H9 (cell line): ENCODE data around the gene SMIM10L1. TPM values are rescaled to one million over a fixed set of nuclear protein-coding genes. Genes with fewer than 3 reads are reported as not detected.

ENCODE experiments used
- DNase-seq: peaks from one replicate; pipeline ENCODE4 v3.0.0-alpha.2; 2017
- H2AFZ ChIP-seq: one replicate; pipeline ENCODE4 v1.6.1; 2013; ENCODE audit warnings: mild to moderate bottlenecking, low read length, control low read depth, moderate library complexity
- H2AK5ac ChIP-seq: 2 replicates; pipeline ENCODE4 v1.6.1; 2013; ENCODE audit warnings: low read length, control low read depth, mixed read lengths; ENCODE audit not compliant: insufficient read length
- H2BK120ac ChIP-seq: one replicate; pipeline ENCODE4 v1.6.1; 2013; ENCODE audit warnings: low read depth, mild to moderate bottlenecking, low read length, control low read depth, inconsistent platforms; ENCODE audit not compliant: poor library complexity, severe bottlenecking
- H2BK12ac ChIP-seq: 2 replicates; pipeline ENCODE4 v1.6.1; 2013; ENCODE audit warnings: low read length, control low read depth, mixed read lengths, low read depth; ENCODE audit not compliant: insufficient read length
- H2BK15ac ChIP-seq: 2 replicates; pipeline ENCODE4 v1.6.1; 2013; ENCODE audit warnings: low read depth, low read length, control low read depth
- H2BK20ac ChIP-seq: one replicate; pipeline ENCODE4 v1.6.1; 2013; ENCODE audit warnings: low read depth, mild to moderate bottlenecking, low read length, control low read depth, inconsistent platforms; ENCODE audit not compliant: poor library complexity, severe bottlenecking
- H2BK5ac ChIP-seq: 2 replicates; pipeline ENCODE4 v1.6.1; 2013; ENCODE audit warnings: low read length, control low read depth, mixed read lengths; ENCODE audit not compliant: insufficient read length
- H3K14ac ChIP-seq: 2 replicates; pipeline ENCODE4 v1.6.1; 2013; ENCODE audit warnings: low read length, control low read depth; ENCODE audit not compliant: insufficient read depth
- H3K18ac ChIP-seq: 2 replicates; pipeline ENCODE4 v1.6.1; 2013; ENCODE audit warnings: low read depth, mild to moderate bottlenecking, mixed read lengths, low read length, control low read depth; ENCODE audit not compliant: insufficient read length
- H3K23ac ChIP-seq: 2 replicates; pipeline ENCODE4 v1.6.1; 2013; ENCODE audit warnings: low read length, control low read depth, mixed read lengths, low read depth; ENCODE audit not compliant: insufficient read length
- H3K23me2 ChIP-seq: 2 replicates; pipeline ENCODE4 v1.6.1; 2013; ENCODE audit warnings: low read depth, mild to moderate bottlenecking, mixed read lengths, low read length, control low read depth; ENCODE audit not compliant: insufficient read length, poor library complexity, severe bottlenecking
- H3K27ac ChIP-seq: 2 replicates; pipeline ENCODE4 v1.5.1; 2013; ENCODE audit warnings: low read length, control low read depth, mixed read lengths, low read depth; ENCODE audit not compliant: insufficient read length
- H3K27me3 ChIP-seq: 2 replicates; pipeline ENCODE4 v1.6.1; 2013; ENCODE audit warnings: low read length, control low read depth, inconsistent platforms; ENCODE audit not compliant: insufficient read depth
- H3K4ac ChIP-seq: 2 replicates; pipeline ENCODE4 v1.6.1; 2013; ENCODE audit warnings: low read depth, mild to moderate bottlenecking, control low read depth, inconsistent platforms, low read length, moderate library complexity
- H3K4me1 ChIP-seq: 2 replicates; pipeline ENCODE4 v1.6.1; 2013; ENCODE audit warnings: low read length, control low read depth, inconsistent platforms; ENCODE audit not compliant: insufficient read depth
- H3K4me2 ChIP-seq: 2 replicates; pipeline ENCODE4 v1.6.1; 2013; ENCODE audit warnings: low read length, control low read depth, mixed read lengths; ENCODE audit not compliant: insufficient read length, insufficient read depth
- H3K56ac ChIP-seq: 2 replicates; pipeline ENCODE4 v1.6.1; 2013; ENCODE audit warnings: low read depth, mild to moderate bottlenecking, mixed read lengths, low read length, control low read depth; ENCODE audit not compliant: insufficient read length
- H3K79me1 ChIP-seq: 2 replicates; pipeline ENCODE4 v1.6.1; 2013; ENCODE audit warnings: low read depth, mild to moderate bottlenecking, moderate library complexity, low read length, control low read depth, inconsistent platforms; ENCODE audit not compliant: insufficient read depth, poor library complexity, severe bottlenecking
- H3K79me2 ChIP-seq: 2 replicates; pipeline ENCODE4 v1.6.1; 2013; ENCODE audit warnings: low read length, control low read depth, inconsistent platforms; ENCODE audit not compliant: insufficient read depth
- H3K9ac ChIP-seq: 2 replicates; pipeline ENCODE4 v1.6.1; 2013; ENCODE audit warnings: low read length, control low read depth, mixed read lengths; ENCODE audit not compliant: insufficient read length; ENCODE audit errors: extremely low read depth
- H3K9me3 ChIP-seq: one replicate; pipeline ENCODE4 v1.6.1; 2013; ENCODE audit warnings: low read depth, low read length, inconsistent platforms; ENCODE audit not compliant: control insufficient read depth
- H3T11ph ChIP-seq: one replicate; pipeline ENCODE4 v1.6.1; 2013; ENCODE audit warnings: mild to moderate bottlenecking, low read length, control low read depth, inconsistent platforms
- H4K20me1 ChIP-seq: one replicate; pipeline ENCODE4 v1.6.1; 2013; ENCODE audit not compliant: control insufficient read depth, insufficient read length, insufficient read depth
- H4K5ac ChIP-seq: 2 replicates; pipeline ENCODE4 v1.6.1; 2013; ENCODE audit warnings: low read depth, mild to moderate bottlenecking, mixed read lengths, low read length, control low read depth; ENCODE audit not compliant: insufficient read length
- H4K8ac ChIP-seq: replicated peaks from 2 replicates; pipeline ENCODE4 v1.6.1; 2013; ENCODE audit warnings: low read length, control low read depth, mixed read lengths, low read depth; ENCODE audit not compliant: insufficient read length
- H4K91ac ChIP-seq: 2 replicates; pipeline ENCODE4 v1.6.1; 2013; ENCODE audit warnings: low read depth, mild to moderate bottlenecking, moderate library complexity, mixed read lengths, low read length, control low read depth; ENCODE audit not compliant: insufficient read length
- H3K27ac Mint-ChIP-seq, 3 experiments: 2 replicates in 2 of 3; 3 replicates in 1 of 3; pipeline ENCODE4 v1.8.0; 2020 to 2021; ENCODE audit warnings: mixed read lengths in 3 of 3, mild to moderate bottlenecking in 1 of 3, moderate library complexity in 1 of 3
- H3K27me3 Mint-ChIP-seq: 2 replicates; pipeline ENCODE4 v1.8.0; 2021; ENCODE audit warnings: low read depth, mild to moderate bottlenecking, moderate library complexity, mixed read lengths
- H3K36me3 Mint-ChIP-seq, 3 experiments: 2 replicates in 2 of 3; 3 replicates in 1 of 3; pipeline ENCODE4 v1.8.0; 2020 to 2021; ENCODE audit warnings: low read depth in 3 of 3, mixed read lengths in 3 of 3; ENCODE audit not compliant: insufficient read depth in 1 of 3
- H3K4me1 Mint-ChIP-seq, 2 experiments: 2 replicates each; pipeline ENCODE4 v1.8.0; 2020; ENCODE audit warnings: mixed read lengths in 2 of 2
- H3K4me3 Mint-ChIP-seq, 2 experiments: 2 replicates in 1 of 2; 3 replicates in 1 of 2; pipeline ENCODE4 v1.8.0; 2020 to 2021; ENCODE audit warnings: mild to moderate bottlenecking in 2 of 2, mixed read lengths in 2 of 2, moderate library complexity in 1 of 2
- H3K9me3 Mint-ChIP-seq, 2 experiments: 2 replicates in 1 of 2; 3 replicates in 1 of 2; pipeline ENCODE4 v1.8.0; 2020; ENCODE audit warnings: mild to moderate bottlenecking in 2 of 2, mixed read lengths in 2 of 2, moderate library complexity in 1 of 2
- WGBS: extraction: QIAGEN DNeasy Blood & Tissue Kit; methylation state at CpG from one replicate; pipeline ENCODE4 v1.1.7; 2013; ENCODE audit warnings: missing lambda C conversion rate, low lambda C conversion rate, mixed read lengths; ENCODE audit not compliant: insufficient read length; ENCODE audit errors: extremely low coverage; 5-methylcytosine and 5-hydroxymethylcytosine counted together
- total RNA-seq: library from RNA; stranded (reverse); gene quantifications from 2 replicates; pipeline ENCODE4 v1.2.1, GENCODE V29; 2021
- TF ChIP-seq, protein P1 (sequence below): fragments of 200-600 bp; sonication (generic); conservative IDR thresholded peaks from 3 replicates; pipeline ENCODE4 v1.8.0; 2021; ENCODE audit warnings: antibody characterized with exemption, mild to moderate bottlenecking

SMIM10L1 gene
- total RNA-seq, 1 experiment from 2014 or later, result 12.2 TPM

DNA sequence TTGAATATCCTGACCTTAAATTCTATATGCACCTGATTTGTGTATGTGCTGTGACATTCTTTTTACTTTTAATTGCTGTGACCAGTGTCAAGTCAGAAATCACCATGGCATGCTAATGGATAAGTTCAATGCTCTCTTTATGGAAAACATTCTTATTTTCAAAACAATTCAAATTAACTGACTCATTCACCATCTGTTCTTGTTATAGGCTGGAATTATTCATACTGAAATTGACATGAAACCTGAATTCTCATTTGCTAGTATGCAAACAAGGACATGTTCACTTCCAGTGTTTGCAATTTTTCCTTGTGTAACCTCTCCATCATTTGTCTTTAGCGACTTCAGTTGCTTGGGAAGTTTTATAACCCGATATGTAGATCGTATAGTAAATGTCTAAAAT is 36.7 kb upstream of the SMIM10L1 start, which contains the start of gene TAS2R30:
TSS of gene TAS2R30 (minus strand) at position 340 of the 400 bp plus-strand sequence. CDS start 400 bp downstream, outside the sequence.
- no peak within 1 kb of the TSS for H2AK5ac ChIP-seq
- no peak within 1 kb of the TSS for H4K8ac ChIP-seq
- H3K4me2 ChIP-seq, result no peak within 1 kb of the TSS
- no peak within 1 kb of the TSS for H4K5ac ChIP-seq
- WGBS, result no CpG with 5 or more reads among the region's 3 CpGs
- H2BK20ac ChIP-seq, result no peak within 1 kb of the TSS
- H3K18ac ChIP-seq, result no peak within 1 kb of the TSS
- no peak within 1 kb of the TSS for H3K56ac ChIP-seq
- no peak within 1 kb of the TSS for H3K4me3 Mint-ChIP-seq
- H3T11ph ChIP-seq, result no peak within 1 kb of the TSS
- no peak within 1 kb of the TSS for H3K27ac Mint-ChIP-seq
- no peak within 1 kb of the TSS for H2BK12ac ChIP-seq
- no peaks in the 10 kb centered on the region for H3K27me3 ChIP-seq
- no peak within 1 kb of the TSS for H2BK15ac ChIP-seq
- no peaks in the 10 kb centered on the region for H3K27me3 Mint-ChIP-seq
- H3K14ac ChIP-seq, result no peak within 1 kb of the TSS
- H3K4ac ChIP-seq, result no peak within 1 kb of the TSS
- no peak within 1 kb of the TSS for H2BK5ac ChIP-seq
- no peaks in the 10 kb centered on the region for H4K20me1 ChIP-seq
- H3K4me1 ChIP-seq, result no peaks in the 10 kb centered on the region
- no peak within 1 kb of the TSS for H3K23ac ChIP-seq
- no peaks in the 10 kb centered on the region for H3K23me2 ChIP-seq
- H3K79me1 ChIP-seq, result peaks cover 2% of the 10 kb centered on the region
- H3K9me3 Mint-ChIP-seq, result no peaks in the 10 kb centered on the region
- H2BK120ac ChIP-seq, result no peak within 1 kb of the TSS
- H3K27ac ChIP-seq, result no peak within 1 kb of the TSS
- peaks cover 3% of the 10 kb centered on the region; the same call in 1 of the 2 replicates for H3K79me2 ChIP-seq
- TF ChIP-seq, protein P1, sequence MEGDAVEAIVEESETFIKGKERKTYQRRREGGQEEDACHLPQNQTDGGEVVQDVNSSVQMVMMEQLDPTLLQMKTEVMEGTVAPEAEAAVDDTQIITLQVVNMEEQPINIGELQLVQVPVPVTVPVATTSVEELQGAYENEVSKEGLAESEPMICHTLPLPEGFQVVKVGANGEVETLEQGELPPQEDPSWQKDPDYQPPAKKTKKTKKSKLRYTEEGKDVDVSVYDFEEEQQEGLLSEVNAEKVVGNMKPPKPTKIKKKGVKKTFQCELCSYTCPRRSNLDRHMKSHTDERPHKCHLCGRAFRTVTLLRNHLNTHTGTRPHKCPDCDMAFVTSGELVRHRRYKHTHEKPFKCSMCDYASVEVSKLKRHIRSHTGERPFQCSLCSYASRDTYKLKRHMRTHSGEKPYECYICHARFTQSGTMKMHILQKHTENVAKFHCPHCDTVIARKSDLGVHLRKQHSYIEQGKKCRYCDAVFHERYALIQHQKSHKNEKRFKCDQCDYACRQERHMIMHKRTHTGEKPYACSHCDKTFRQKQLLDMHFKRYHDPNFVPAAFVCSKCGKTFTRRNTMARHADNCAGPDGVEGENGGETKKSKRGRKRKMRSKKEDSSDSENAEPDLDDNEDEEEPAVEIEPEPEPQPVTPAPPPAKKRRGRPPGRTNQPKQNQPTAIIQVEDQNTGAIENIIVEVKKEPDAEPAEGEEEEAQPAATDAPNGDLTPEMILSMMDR, result no peak
- H3K9me3 ChIP-seq, result no peaks in the 10 kb centered on the region
- no peaks in the 10 kb centered on the region for H3K4me1 Mint-ChIP-seq
- H3K9ac ChIP-seq, result no peak within 1 kb of the TSS
- H2AFZ ChIP-seq, result no peak within 1 kb of the TSS
- H3K36me3 Mint-ChIP-seq, result peaks cover 0 to 4% (median 2%) of the 10 kb centered on the region in 3 experiments; a peak in 3 of 7 replicates
- no peak for DNase-seq
- no peak within 1 kb of the TSS for H4K91ac ChIP-seq
